GM18873 (cell line): ENCODE measurements around the gene RNU7-1.

Experiments
- ATAC-seq: cut with Tn5 transposase; IDR thresholded peaks from one replicate; pipeline ENCODE4 v1.9.1; 2021; ENCODE audit warnings: mild to moderate bottlenecking, moderate library complexity, moderate number of reproducible peaks; ENCODE audit not compliant: unreplicated experiment, low FRiP score

RNU7-1 gene

GRCh38 chr12:6987956-6988553, 44.4 kb downstream of the RNU7-1 start:
- ATAC-seq = no peak
